Cerebellar cortex (tissue), 1 donor: ENCODE results near the gene IL18R1.

ENCODE experiments used
- DNase-seq: peaks from one replicate; pipeline ENCODE4 v3.0.0-alpha.2; 2015; ENCODE audit warnings: low spot score

IL18R1 gene

DNA sequence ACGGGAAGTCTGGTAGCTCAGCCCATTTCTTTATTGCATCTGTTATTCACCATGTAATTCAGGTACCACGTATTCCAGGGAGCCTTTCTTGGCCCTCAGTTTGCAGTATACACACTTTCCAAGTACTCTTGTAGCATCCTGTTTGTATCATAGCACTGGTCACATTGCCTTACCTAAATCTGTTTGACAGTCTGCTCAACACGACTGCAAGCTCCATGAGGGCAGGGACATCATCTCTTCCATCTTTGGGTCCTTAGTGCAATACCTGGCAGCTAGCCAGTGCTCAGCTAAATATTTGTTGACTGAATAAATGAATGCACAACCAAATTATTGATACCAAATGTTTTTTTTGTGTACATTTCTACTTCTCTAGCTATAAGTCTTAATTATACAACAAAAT lies 11.2 kb upstream of the IL18R1 start:
- no peak for DNase-seq

DNA sequence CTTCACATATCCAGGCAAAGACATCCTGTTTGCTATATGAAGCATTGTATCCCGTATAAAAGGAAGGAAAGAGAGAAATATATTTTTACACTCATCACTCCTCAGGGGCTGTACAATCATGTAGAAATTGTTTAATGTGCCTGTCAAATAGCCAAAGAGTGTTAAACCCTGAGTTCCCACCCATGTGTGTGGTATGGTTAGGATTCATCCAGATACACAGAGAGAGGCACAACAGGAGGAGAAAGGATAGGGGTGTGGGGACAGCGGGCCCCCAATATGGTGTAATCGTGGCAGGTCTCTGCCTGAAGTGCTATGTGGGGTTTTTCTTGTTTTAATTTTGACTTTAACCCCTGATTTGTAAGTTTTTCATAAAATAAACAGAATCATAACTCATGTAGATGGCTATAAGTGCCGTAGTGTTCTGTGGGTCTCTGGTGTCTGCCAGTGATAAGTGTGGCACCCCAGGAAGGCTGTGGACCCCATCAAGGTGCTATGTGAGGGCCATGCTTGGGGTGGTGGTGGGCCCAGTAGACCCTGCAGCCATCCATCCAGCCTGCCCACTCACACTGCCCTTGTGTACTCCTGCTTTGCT lies 10.2 kb upstream of the IL18R1 start:
- DNase-seq: no peak

GRCh38 chr2:102346381-102347130 lies 9.0 kb upstream of the IL18R1 start:
- no peak for DNase-seq

DNA sequence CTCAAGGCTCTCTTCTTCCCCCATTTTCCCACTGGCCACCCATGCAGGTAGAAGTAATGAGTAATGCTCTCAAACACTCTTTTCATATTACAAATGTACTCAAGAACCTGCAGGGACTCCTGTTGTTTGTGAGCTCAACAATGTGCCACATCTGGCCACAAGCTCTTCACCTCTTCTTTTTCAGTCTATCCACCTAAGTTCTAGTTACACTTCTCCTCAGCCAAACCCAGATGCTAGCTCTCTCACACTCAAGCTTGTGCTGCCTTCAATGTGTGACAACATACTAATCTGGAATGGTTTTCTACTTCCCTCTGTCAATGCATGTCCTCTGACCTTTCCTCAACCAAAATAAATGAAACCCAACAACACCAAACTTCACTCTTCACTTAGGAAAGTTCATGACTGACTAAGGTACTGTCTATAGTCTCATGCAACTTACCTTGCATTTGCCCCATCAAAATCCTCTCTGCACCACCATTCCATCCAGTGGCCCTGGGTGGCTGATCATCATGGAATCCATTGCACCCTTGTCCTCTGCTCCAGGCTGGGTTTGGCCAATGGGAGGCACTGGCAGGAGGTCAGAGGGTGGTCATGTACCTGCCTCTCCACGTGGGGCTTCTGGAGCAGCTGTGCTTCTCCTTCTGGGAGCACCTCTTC lies 5.3 kb upstream of the IL18R1 start:
- no peak for DNase-seq

GRCh38 chr2:102356381-102356712 lies 751 bp downstream of the IL18R1 start:
- no peak for DNase-seq

GRCh38 chr2:102356741-102357140 lies 1.1 kb downstream of the IL18R1 start:
- no peak for DNase-seq

GRCh38 chr2:102357937-102358336 lies 2.3 kb downstream of the IL18R1 start:
- no peak for DNase-seq

- no peak for DNase-seq
Observed at GRCh38 chr2:102358496-102358895, 2.9 kb downstream of the IL18R1 start.

DNA sequence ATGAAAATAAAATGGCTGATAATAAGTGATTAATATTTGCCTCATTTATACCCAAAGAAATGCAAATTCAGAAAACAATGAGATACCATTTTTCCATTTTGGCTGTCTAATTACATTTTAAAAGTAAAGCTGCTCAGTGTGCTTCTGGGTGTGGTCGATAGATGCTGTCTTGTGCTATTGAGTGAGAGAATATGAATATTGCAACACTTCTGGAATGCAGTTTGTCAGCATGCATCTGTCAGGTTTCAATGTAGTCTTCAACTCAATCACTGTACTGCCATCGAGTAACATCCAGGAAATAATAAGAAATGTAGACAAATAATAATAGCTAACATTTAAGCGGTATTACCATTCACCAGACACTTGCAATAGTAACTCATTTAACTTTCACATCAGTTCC lies 3.9 kb downstream of the IL18R1 start:
- DNase-seq: no peak

DNA sequence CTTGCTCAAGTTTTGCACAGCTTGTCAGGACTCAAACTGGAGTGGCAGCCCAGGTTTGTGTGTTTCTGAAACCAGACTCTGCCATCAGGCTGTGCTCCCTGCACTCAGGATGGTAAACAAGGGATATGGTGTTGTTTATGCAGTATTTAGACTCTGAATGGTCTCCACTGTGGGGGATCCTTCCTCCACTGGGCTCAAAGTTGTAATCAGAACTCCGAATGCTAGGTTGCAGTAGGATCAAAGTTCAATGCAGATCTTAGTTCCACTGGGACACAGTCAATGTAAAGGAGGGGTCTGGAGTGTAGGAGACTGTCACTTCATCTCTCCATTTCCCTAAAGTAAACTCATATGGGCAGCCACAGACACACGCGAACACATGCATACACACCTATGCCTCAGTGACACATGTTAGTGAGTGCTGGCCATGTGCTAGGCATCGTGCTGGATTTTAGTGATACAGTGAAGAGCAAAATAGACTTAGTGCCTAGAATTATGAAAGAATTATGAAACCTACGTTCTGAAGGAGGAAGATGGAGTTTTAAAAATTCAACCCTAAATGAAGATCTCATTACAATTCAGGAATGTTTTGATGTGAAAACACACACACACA lies 6.1 kb downstream of the IL18R1 start:
- no peak for DNase-seq

GRCh38 chr2:102365763-102366162 lies 10.2 kb downstream of the IL18R1 start:
- DNase-seq: no peak

DNA sequence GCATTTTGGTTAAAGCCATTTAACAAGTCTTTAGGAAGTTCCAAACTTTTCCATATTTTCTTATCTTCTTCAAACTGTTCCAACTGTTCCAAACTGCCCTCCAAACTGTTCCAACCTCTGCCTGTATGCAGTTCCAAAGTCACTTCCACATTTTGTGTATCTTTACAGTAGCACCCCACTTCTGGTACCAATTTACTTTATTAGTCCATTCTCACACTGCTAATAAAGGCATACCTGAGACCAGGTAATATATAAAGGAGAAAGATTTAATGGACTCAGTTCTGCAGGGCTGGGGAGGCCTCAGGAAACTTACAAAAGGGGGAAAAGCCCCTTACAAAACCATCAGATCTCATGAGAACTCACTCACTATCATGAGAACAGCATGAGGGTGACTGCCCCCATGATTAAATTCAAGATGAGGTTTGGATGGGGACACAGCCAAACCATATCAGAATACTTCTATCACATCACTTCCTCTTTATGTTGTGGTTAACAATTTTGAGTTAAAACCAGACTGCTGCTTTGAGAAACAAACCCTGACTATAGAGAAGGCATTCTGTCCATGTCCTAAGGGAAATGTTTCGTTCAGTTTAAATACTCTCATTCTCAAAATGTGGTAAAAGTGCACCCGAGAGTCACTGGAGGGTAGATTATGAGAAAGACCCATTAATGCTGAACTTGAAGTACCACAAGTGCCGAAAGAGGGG lies 11.0 kb downstream of the IL18R1 start:
- DNase-seq: no peak

DNA sequence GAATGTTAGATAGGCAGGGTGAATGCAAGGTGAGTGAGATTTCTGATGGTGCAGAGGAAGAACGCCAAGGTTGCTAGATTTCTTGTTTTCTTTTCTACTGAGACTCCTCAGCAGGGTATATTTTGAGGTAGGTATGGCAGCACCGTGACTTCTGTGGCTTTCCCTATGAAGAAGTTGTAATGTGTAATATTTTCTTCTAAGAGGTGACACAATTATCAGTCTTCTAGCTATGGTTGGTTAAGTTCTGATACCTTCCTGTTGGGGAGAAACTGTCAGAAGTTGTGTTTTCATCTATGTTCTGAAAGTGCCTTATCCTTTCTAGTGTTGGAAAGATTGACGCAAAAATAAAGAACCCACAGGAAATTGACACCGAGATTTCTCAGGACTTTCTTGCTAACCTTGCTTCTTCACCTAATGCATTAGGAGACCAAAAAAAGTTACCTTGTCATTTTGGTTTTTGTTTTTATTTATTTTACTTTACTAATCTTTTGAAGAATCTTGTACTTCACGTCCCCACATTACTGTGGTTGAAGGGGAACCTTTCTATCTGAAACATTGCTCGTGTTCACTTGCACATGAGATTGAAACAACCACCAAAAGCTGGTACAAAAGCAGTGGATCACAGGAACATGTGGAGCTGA lies 11.9 kb downstream of the IL18R1 start:
- DNase-seq: no peak

DNA sequence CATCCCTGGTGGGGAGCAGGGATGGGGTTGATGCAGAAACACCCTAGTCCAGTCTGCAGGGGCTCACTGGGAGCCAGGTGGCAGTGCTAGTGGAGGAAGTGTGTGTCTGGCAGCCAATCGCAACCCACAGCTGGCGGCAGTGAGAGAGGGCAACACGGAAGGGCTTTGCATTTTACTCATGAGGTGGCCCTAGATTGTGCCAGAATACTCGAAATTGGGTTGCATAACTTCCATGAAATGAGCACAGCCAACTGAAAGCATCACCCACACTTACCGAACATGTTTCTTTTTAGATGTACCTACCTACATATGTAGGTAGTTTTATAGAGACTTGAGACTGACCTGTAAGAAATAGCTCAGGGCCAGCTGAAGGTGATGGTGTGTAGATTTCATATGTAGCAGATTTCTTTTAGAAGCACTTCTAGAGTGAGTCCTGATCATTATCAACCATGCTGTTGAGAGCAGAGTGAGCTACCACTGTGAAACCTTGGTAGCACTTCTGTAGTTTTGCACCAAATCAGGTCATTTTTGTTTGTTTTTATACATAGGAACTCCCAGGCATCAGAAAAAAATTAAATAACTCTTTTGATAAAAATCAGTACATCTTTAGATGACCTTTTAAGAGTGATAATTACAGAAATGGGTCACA lies 13.0 kb downstream of the IL18R1 start:
- no peak for DNase-seq

DNA sequence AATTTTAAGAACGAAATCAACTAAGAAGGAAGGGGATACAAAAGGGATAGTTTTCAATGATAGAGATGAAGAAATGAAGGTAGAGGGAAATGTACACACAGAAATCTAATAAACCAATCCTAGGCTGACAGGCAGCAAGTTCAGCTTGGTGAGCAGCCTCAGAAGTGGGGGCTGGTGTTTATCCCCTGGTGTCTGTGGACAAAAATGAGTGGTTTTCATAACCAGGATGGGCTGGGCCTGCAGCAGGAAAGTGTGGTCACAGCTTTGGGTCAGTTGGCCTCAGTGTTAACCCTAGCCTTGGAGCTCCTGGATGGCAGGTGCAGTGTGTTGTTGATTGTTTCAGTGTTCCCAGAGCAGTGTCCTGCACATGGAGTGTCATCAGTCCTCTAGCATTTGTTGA lies 14.3 kb downstream of the IL18R1 start:
- DNase-seq: no peak

DNA sequence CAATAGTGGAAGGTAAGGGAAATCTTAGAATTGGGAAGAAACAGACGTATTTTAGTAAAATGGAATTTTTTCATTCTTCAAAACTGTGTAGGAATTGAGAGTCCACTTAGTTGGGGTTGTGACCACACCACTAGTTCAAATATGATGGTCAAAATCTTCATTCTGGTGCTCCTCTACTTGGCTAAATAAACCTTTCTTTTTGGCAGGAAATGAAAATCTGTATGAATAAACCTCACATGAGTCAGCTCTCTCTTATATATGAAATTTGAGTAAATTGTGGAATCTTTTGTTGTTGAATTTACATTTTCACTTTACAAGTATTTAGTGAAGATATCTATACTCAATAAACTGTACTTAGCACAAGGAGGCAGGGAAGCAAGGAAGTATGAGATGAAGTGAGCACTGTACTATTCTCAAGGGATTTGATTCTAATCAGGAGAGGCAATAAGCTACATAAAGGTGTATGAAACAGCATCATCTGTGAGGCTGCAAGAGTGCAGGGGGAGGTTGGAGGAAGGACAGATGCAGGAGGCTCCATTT lies 20.5 kb downstream of the IL18R1 start:
- no peak for DNase-seq

GRCh38 chr2:102383722-102384121 lies 28.1 kb downstream of the IL18R1 start:
- no peak for DNase-seq

DNA sequence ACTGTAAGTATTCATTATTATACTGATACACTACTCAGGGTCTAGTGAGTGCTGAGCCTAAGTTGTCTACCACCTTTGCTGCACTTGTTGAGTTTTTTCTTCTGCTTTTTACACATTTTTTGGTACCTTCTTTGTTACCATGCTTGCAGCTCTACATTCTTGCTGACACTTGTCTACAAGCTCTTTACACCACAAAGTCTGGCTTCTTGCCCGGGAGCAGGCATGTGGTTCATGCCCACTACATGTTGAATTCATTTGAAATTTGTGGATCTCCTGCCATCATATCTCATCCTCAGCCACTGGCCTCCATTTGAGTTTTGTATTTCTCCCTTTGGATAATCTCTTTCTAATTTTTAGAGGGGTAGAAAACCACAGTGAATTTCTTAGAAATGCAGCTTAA lies 29.9 kb downstream of the IL18R1 start:
- no peak for DNase-seq

DNA sequence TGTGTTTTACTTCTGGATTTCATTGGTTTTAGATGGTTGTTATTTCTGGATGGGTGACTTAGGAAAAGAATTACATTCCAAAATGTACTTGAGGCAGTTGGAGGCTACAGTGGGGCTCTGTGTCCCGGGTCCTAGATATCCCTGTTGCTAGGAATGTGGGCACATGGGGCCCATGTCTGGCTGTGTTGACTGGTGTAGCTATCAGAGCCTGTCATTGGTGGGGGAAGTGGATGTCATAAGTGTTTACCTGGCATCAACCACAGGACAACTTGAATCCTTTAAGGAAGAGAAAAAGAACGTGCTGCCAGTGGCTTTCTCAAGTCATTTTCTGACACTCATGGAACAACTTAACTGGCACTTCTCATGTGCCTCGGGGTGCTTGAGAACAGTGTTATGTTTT lies 30.4 kb downstream of the IL18R1 start:
- no peak for DNase-seq

DNA sequence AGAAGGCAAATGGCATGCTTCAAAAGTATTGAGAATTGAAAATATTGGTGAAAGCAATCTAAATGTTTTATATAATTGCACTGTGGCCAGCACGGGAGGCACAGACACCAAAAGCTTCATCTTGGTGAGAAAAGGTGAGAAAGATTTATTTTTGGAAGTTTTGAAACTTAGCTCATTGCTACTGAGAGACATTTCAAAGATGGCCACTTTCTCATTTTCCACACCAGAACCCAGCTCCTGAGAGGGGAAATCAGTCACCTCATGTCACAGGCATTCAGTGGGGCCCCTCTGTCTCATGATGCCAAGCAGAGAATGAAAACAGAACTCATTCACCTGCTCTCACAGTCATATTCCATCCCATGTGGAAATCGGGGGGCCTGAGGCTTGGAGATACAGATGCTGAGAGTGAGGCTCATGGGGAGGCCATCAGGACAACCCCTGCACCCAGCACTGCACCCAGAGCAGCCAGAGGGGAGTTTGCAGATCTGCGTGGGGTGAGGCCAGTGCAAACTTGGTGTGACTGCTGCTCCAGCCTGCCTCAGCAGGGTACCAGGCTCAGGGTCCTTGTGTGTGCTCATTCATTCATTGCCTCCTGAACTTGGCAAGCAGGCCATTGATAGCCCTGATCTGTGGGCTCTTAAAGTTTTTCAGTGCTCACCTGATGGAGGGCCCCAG lies 31.4 kb downstream of the IL18R1 start:
- no peak for DNase-seq
